ENCODE data around the gene P2RX7.

P2RX7 gene

GRCh38 chr12:121114019-121114639, 18.5 kb upstream of the P2RX7 start:
- Histone ChIP-seq H3K36me3 (ENCODE audit: control insufficient read depth, insufficient read depth, low read length) (no peaks in the 10 kb centered on the region), H3K9ac (ENCODE audit: low read length) (no peak overlapping the region), H3K27me3 (ENCODE audit: control insufficient read depth, insufficient read depth, low read length) (no peaks in the 10 kb centered on the region), H3K4me3 (ENCODE audit: low read length) (no peak overlapping the region), H3K4me1 (ENCODE audit: control insufficient read depth, insufficient read depth, low read length) (no peaks in the 10 kb centered on the region), H3K9me3 (ENCODE audit: control insufficient read depth, low read length) (no peaks in the 10 kb centered on the region)

- Histone ChIP-seq H3K4me1 (ENCODE audit: control insufficient read depth, insufficient read depth, low read length) (no peaks in the 10 kb centered on the region), H3K9me3 (ENCODE audit: control insufficient read depth, low read length) (no peaks in the 10 kb centered on the region), H3K9ac (ENCODE audit: low read length) (no peak overlapping the region), H3K36me3 (ENCODE audit: control insufficient read depth, insufficient read depth, low read length) (no peaks in the 10 kb centered on the region), H3K27me3 (ENCODE audit: control insufficient read depth, insufficient read depth, low read length) (no peaks in the 10 kb centered on the region), H3K4me3 (ENCODE audit: low read length) (no peak overlapping the region)
These were observed 17.9 kb upstream of the P2RX7 start for GRCh38 chr12:121114806-121115205.

GRCh38 chr12:121115530-121115929, 17.1 kb upstream of the P2RX7 start:
- Histone ChIP-seq H3K4me1 (ENCODE audit: control insufficient read depth, insufficient read depth, low read length) (no peaks in the 10 kb centered on the region), H3K9ac (ENCODE audit: low read length) (no peak overlapping the region), H3K36me3 (ENCODE audit: control insufficient read depth, insufficient read depth, low read length) (no peaks in the 10 kb centered on the region), H3K9me3 (ENCODE audit: control insufficient read depth, low read length) (no peaks in the 10 kb centered on the region), H3K4me3 (ENCODE audit: low read length) (no peak overlapping the region), H3K27me3 (ENCODE audit: control insufficient read depth, insufficient read depth, low read length) (no peaks in the 10 kb centered on the region)

GRCh38 chr12:121116318-121117225, 16.1 kb upstream of the P2RX7 start:
- H3K4me1 ChIP-seq (ENCODE audit: control insufficient read depth, insufficient read depth, low read length), result no peaks in the 10 kb centered on the region
- no peak overlapping the region for H3K4me3 ChIP-seq (ENCODE audit: low read length)
- no peaks in the 10 kb centered on the region for H3K9me3 ChIP-seq (ENCODE audit: control insufficient read depth, low read length)
- no peaks in the 10 kb centered on the region for H3K36me3 ChIP-seq (ENCODE audit: control insufficient read depth, insufficient read depth, low read length)
- no peaks in the 10 kb centered on the region for H3K27me3 ChIP-seq (ENCODE audit: control insufficient read depth, insufficient read depth, low read length)
- H3K9ac ChIP-seq (ENCODE audit: low read length), result no peak overlapping the region

- Histone ChIP-seq H3K27me3 (ENCODE audit: control insufficient read depth, insufficient read depth, low read length) (no peaks in the 10 kb centered on the region), H3K9me3 (ENCODE audit: control insufficient read depth, low read length) (no peaks in the 10 kb centered on the region), H3K4me3 (ENCODE audit: low read length) (no peak overlapping the region), H3K36me3 (ENCODE audit: control insufficient read depth, insufficient read depth, low read length) (no peaks in the 10 kb centered on the region), H3K9ac (ENCODE audit: low read length) (no peak overlapping the region), H3K4me1 (ENCODE audit: control insufficient read depth, insufficient read depth, low read length) (no peaks in the 10 kb centered on the region)
These were observed 15.4 kb upstream of the P2RX7 start for GRCh38 chr12:121117226-121117777.

GRCh38 chr12:121120323-121120722, 12.4 kb upstream of the P2RX7 start:
- peaks cover 7% of the 10 kb centered on the region for H3K4me1 ChIP-seq (ENCODE audit: control insufficient read depth, insufficient read depth, low read length)
- H3K9me3 ChIP-seq (ENCODE audit: control insufficient read depth, low read length), result no peaks in the 10 kb centered on the region
- H3K36me3 ChIP-seq (ENCODE audit: control insufficient read depth, insufficient read depth, low read length), result no peaks in the 10 kb centered on the region
- H3K9ac ChIP-seq (ENCODE audit: low read length), result no peak overlapping the region
- no peaks in the 10 kb centered on the region for H3K27me3 ChIP-seq (ENCODE audit: control insufficient read depth, insufficient read depth, low read length)
- H3K4me3 ChIP-seq (ENCODE audit: low read length), result no peak overlapping the region

GRCh38 chr12:121120989-121121755, 11.5 kb upstream of the P2RX7 start:
- Histone ChIP-seq H3K4me1 (ENCODE audit: control insufficient read depth, insufficient read depth, low read length) (peaks cover 7% of the 10 kb centered on the region), H3K4me3 (ENCODE audit: low read length) (no peak overlapping the region), H3K9ac (ENCODE audit: low read length) (no peak overlapping the region), H3K36me3 (ENCODE audit: control insufficient read depth, insufficient read depth, low read length) (no peaks in the 10 kb centered on the region), H3K27me3 (ENCODE audit: control insufficient read depth, insufficient read depth, low read length) (no peaks in the 10 kb centered on the region), H3K9me3 (ENCODE audit: control insufficient read depth, low read length) (no peaks in the 10 kb centered on the region)

- Histone ChIP-seq H3K4me1 (ENCODE audit: control insufficient read depth, insufficient read depth, low read length) (peaks cover 7% of the 10 kb centered on the region), H3K27me3 (ENCODE audit: control insufficient read depth, insufficient read depth, low read length) (no peaks in the 10 kb centered on the region), H3K9ac (ENCODE audit: low read length) (no peak overlapping the region), H3K4me3 (ENCODE audit: low read length) (no peak overlapping the region), H3K36me3 (ENCODE audit: control insufficient read depth, insufficient read depth, low read length) (no peaks in the 10 kb centered on the region), H3K9me3 (ENCODE audit: control insufficient read depth, low read length) (no peaks in the 10 kb centered on the region)
These were observed 10.9 kb upstream of the P2RX7 start for GRCh38 chr12:121121805-121122204.

GRCh38 chr12:121123488-121123887, 9.2 kb upstream of the P2RX7 start:
- Histone ChIP-seq H3K9ac (ENCODE audit: low read length) (no peak overlapping the region), H3K9me3 (ENCODE audit: control insufficient read depth, low read length) (no peaks in the 10 kb centered on the region)

GRCh38 chr12:121124402-121125109, 8.1 kb upstream of the P2RX7 start:
- Histone ChIP-seq H3K27me3 (ENCODE audit: control insufficient read depth, insufficient read depth, low read length) (no peaks in the 10 kb centered on the region), H3K9ac (ENCODE audit: low read length) (no peak overlapping the region), H3K4me1 (ENCODE audit: control insufficient read depth, insufficient read depth, low read length) (peaks cover 30% of the 10 kb centered on the region), H3K4me3 (ENCODE audit: low read length) (no peak overlapping the region), H3K9me3 (ENCODE audit: control insufficient read depth, low read length) (no peaks in the 10 kb centered on the region), H3K36me3 (ENCODE audit: control insufficient read depth, insufficient read depth, low read length) (no peaks in the 10 kb centered on the region)

More at GRCh38 chr12:121123488-121123887, 9.2 kb upstream of the P2RX7 start:
- peaks cover 22% of the 10 kb centered on the region for H3K4me1 ChIP-seq (ENCODE audit: control insufficient read depth, insufficient read depth, low read length)
- H3K4me3 ChIP-seq (ENCODE audit: low read length), result no peak overlapping the region
- H3K36me3 ChIP-seq (ENCODE audit: control insufficient read depth, insufficient read depth, low read length), result no peaks in the 10 kb centered on the region
- no peaks in the 10 kb centered on the region for H3K27me3 ChIP-seq (ENCODE audit: control insufficient read depth, insufficient read depth, low read length)

- Histone ChIP-seq H3K27me3 (ENCODE audit: control insufficient read depth, insufficient read depth, low read length) (no peaks in the 10 kb centered on the region), H3K4me3 (ENCODE audit: low read length) (no peak overlapping the region), H3K4me1 (ENCODE audit: control insufficient read depth, insufficient read depth, low read length) (peaks cover 31% of the 10 kb centered on the region), H3K9ac (ENCODE audit: low read length) (no peak overlapping the region), H3K9me3 (ENCODE audit: control insufficient read depth, low read length) (no peaks in the 10 kb centered on the region), H3K36me3 (ENCODE audit: control insufficient read depth, insufficient read depth, low read length) (no peaks in the 10 kb centered on the region)
These were observed 5.2 kb upstream of the P2RX7 start for GRCh38 chr12:121127501-121127900.
